Measurements from ENCODE around the gene GLB1L2.

The GLB1L2 gene

GRCh38 chr11:134340354-134340964 lies 8.7 kb downstream of the GLB1L2 start:
- Histone ChIP-seq H3K27me3 (ENCODE audit: control insufficient read depth in 1 of 2, insufficient read depth in 1 of 2, low read length in 2 of 2) (peaks cover 0 to 8% of the 10 kb centered on the region in 2 experiments), H2AFZ (ENCODE audit: low read depth, low read length) (no peak overlapping the region), H3K4me1 (ENCODE audit: control insufficient read depth, insufficient read depth, low read depth, low read length) (no peaks in the 10 kb centered on the region), H4K8ac (ENCODE audit: low read length) (no peak overlapping the region), H3K4ac (ENCODE audit: low read depth in 1 of 2, low read length in 2 of 2) (no peak overlapping the region), H3K9me3 (ENCODE audit: control insufficient read depth, low read length) (no peaks in the 10 kb centered on the region), H2BK15ac (ENCODE audit: low read depth, poor library complexity, severe bottlenecking) (no peak overlapping the region), H3K14ac (ENCODE audit: low read length in 2 of 2) (no peak overlapping the region), H3K4me2 (ENCODE audit: low read length, poor library complexity, severe bottlenecking) (no peak overlapping the region), H3K79me1 (replicated peaks; ENCODE audit: low read length, poor library complexity, severe bottlenecking) (no peaks in the 10 kb centered on the region), H3K4me3 (ENCODE audit: insufficient read depth in 1 of 2, low read depth in 1 of 2, low read length in 2 of 2) (no peak overlapping the region), H3K23ac (ENCODE audit: low read length in 2 of 2) (no peak overlapping the region), H3K18ac (ENCODE audit: low read depth in 1 of 2, low read length in 2 of 2) (no peak overlapping the region), H3K27ac (ENCODE audit: low read length, poor library complexity, severe bottlenecking) (no peak overlapping the region), H2BK5ac (ENCODE audit: low read depth, low read length, poor library complexity, severe bottlenecking) (no peak overlapping the region), H2BK120ac (ENCODE audit: low read depth, low read length) (no peak overlapping the region), H3K9ac (ENCODE audit: low read length) (no peak overlapping the region), H4K91ac (ENCODE audit: low read length) (no peak overlapping the region), H2BK12ac (ENCODE audit: low read length in 2 of 2) (no peak overlapping the region), H3K36me3 (ENCODE audit: control insufficient read depth in 1 of 2, insufficient read depth in 2 of 2, low read depth in 1 of 2, low read length in 2 of 2) (no peaks in the 10 kb centered on the region), H2AK5ac (ENCODE audit: low read length, severe bottlenecking) (no peak overlapping the region)
- WGBS, result 94% methylated on average over 10 of the region's 11 CpGs
- no peak for DNase-seq

DNA sequence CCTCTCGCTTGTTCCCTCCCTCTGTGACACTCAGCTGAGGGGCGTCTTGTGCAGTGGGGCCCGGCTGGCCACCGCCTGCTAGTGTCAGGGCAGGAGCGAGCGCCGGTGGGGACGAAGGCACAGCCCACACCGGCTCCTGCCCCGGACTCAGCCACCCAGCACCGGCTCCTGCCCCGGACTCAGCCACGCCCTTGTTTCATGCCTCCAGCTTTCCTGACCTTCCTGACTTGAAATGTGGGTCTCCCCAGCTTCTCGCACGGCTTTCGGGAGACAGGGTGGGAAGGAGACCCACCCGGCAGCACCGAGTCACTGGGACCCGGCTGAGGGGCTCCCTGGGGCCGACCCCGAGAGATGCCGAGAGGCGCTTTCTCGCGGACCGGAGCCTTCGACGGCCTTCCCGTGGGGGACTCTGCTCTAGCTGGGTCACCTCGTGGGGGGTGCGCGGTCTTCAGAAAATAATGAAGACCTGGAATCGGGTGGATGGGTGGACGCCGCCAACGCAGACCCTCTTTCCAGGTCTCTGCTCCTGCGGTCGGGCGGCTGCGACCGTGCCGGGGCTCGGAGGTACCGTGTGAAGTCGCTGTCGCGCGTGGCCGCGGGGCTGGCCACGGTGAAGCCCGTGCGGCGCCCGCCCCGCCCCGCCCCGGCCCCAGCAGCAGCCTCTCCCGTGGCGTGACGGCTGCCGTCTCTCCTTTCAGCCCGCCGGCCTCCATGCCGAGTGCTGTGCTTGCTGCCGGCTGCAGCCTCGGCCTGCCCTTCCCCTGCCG lies 10.2 kb downstream of the GLB1L2 start:
- Histone ChIP-seq H3K4me1 (ENCODE audit: control insufficient read depth, insufficient read depth, low read depth, low read length) (no peaks in the 10 kb centered on the region), H3K4me2 (ENCODE audit: low read length, poor library complexity, severe bottlenecking) (no peak overlapping the region), H3K36me3 (ENCODE audit: control insufficient read depth in 1 of 2, insufficient read depth in 2 of 2, low read depth in 1 of 2, low read length in 2 of 2) (no peaks in the 10 kb centered on the region), H2BK15ac (ENCODE audit: low read depth, poor library complexity, severe bottlenecking) (no peak overlapping the region), H2BK5ac (ENCODE audit: low read depth, low read length, poor library complexity, severe bottlenecking) (no peak overlapping the region), H3K79me1 (replicated peaks; ENCODE audit: low read length, poor library complexity, severe bottlenecking) (no peaks in the 10 kb centered on the region), H3K4ac (ENCODE audit: low read depth in 1 of 2, low read length in 2 of 2) (no peak overlapping the region), H2AK5ac (ENCODE audit: low read length, severe bottlenecking) (no peak overlapping the region), H2BK120ac (ENCODE audit: low read depth, low read length) (no peak overlapping the region), H3K23ac (ENCODE audit: low read length in 2 of 2) (no peak overlapping the region), H3K9me3 (ENCODE audit: control insufficient read depth, low read length) (no peaks in the 10 kb centered on the region), H4K8ac (ENCODE audit: low read length) (no peak overlapping the region), H3K27ac (ENCODE audit: low read length, poor library complexity, severe bottlenecking) (no peak overlapping the region), H3K9ac (ENCODE audit: low read length) (no peak overlapping the region), H3K4me3 (ENCODE audit: insufficient read depth in 1 of 2, low read depth in 1 of 2, low read length in 2 of 2) (no peak overlapping the region), H3K14ac (ENCODE audit: low read length in 2 of 2) (no peak overlapping the region), H4K91ac (ENCODE audit: low read length) (no peak overlapping the region), H2AFZ (ENCODE audit: low read depth, low read length) (no peak overlapping the region), H3K27me3 (ENCODE audit: control insufficient read depth in 1 of 2, insufficient read depth in 1 of 2, low read length in 2 of 2) (peaks cover 0 to 9% of the 10 kb centered on the region in 2 experiments), H2BK12ac (ENCODE audit: low read length in 2 of 2) (no peak overlapping the region), H3K18ac (ENCODE audit: low read depth in 1 of 2, low read length in 2 of 2) (no peak overlapping the region)
- WGBS, result 86% methylated on average over 51 of the region's 68 CpGs
- no peak for DNase-seq

DNA sequence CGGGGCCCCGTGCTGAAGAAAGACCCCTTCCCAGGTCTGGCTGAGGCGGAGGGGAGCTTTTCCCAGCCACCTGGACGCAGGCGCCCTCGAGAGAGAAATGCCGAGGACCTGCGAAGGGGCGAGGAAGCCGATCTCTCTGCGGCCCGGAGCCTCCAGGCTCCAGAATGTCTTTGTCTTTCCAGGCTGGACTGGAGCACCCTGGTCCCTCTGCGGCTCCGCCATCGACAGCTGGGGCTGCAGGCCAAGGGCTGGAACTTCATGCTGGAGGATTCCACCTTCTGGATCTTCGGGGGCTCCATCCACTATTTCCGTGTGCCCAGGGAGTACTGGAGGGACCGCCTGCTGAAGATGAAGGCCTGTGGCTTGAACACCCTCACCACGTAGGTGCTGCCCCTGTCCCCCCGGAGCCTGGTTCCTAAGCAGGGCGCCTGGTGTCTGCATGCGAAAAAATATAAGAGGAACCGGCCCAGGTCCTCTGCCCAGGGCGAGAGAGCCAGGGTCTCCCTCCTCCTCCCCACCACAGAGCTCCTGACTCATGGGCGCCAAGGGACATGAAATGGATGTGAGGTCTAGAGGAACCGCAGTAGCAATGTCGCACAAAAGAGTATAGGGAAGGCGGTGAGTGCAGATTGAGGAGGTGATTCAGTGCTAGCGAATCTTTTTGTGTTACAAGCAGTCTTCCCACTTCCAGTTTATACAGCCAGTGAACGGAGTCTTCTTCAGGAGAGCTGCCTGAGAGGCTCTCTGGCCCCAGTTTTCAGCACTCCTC lies 11.0 kb downstream of the GLB1L2 start:
- 78% methylated on average over 26 of the region's 30 CpGs for WGBS
- Histone ChIP-seq H3K4me3 (ENCODE audit: insufficient read depth in 1 of 2, low read depth in 1 of 2, low read length in 2 of 2) (no peak overlapping the region), H3K4me2 (ENCODE audit: low read length, poor library complexity, severe bottlenecking) (no peak overlapping the region), H3K36me3 (ENCODE audit: control insufficient read depth in 1 of 2, insufficient read depth in 2 of 2, low read depth in 1 of 2, low read length in 2 of 2) (no peaks in the 10 kb centered on the region), H4K91ac (ENCODE audit: low read length) (no peak overlapping the region), H3K27ac (ENCODE audit: low read length, poor library complexity, severe bottlenecking) (no peak overlapping the region), H3K4me1 (ENCODE audit: control insufficient read depth, insufficient read depth, low read depth, low read length) (no peaks in the 10 kb centered on the region), H3K23ac (ENCODE audit: low read length in 2 of 2) (no peak overlapping the region), H3K79me1 (replicated peaks; ENCODE audit: low read length, poor library complexity, severe bottlenecking) (no peaks in the 10 kb centered on the region), H2AK5ac (ENCODE audit: low read length, severe bottlenecking) (no peak overlapping the region), H2BK5ac (ENCODE audit: low read depth, low read length, poor library complexity, severe bottlenecking) (no peak overlapping the region), H4K8ac (ENCODE audit: low read length) (no peak overlapping the region), H3K18ac (ENCODE audit: low read depth in 1 of 2, low read length in 2 of 2) (no peak overlapping the region), H2BK120ac (ENCODE audit: low read depth, low read length) (no peak overlapping the region), H3K9ac (ENCODE audit: low read length) (no peak overlapping the region), H3K27me3 (ENCODE audit: control insufficient read depth in 1 of 2, insufficient read depth in 1 of 2, low read length in 2 of 2) (peaks cover 0 to 12% of the 10 kb centered on the region in 2 experiments), H2AFZ (ENCODE audit: low read depth, low read length) (no peak overlapping the region), H2BK12ac (ENCODE audit: low read length in 2 of 2) (no peak overlapping the region), H3K14ac (ENCODE audit: low read length in 2 of 2) (no peak overlapping the region), H3K4ac (ENCODE audit: low read depth in 1 of 2, low read length in 2 of 2) (no peak overlapping the region), H2BK15ac (ENCODE audit: low read depth, poor library complexity, severe bottlenecking) (no peak overlapping the region), H3K9me3 (ENCODE audit: control insufficient read depth, low read length) (no peaks in the 10 kb centered on the region)
- DNase-seq, result no peak

- Histone ChIP-seq H3K27ac (ENCODE audit: low read length, poor library complexity, severe bottlenecking) (no peak overlapping the region), H2AFZ (ENCODE audit: low read depth, low read length) (no peak overlapping the region), H3K27me3 (ENCODE audit: control insufficient read depth in 1 of 2, insufficient read depth in 1 of 2, low read length in 2 of 2) (peaks cover 0 to 12% of the 10 kb centered on the region in 2 experiments), H3K9ac (ENCODE audit: low read length) (no peak overlapping the region), H3K14ac (ENCODE audit: low read length in 2 of 2) (no peak overlapping the region), H4K8ac (ENCODE audit: low read length) (no peak overlapping the region), H3K79me1 (replicated peaks; ENCODE audit: low read length, poor library complexity, severe bottlenecking) (no peaks in the 10 kb centered on the region), H2AK5ac (ENCODE audit: low read length, severe bottlenecking) (no peak overlapping the region), H4K91ac (ENCODE audit: low read length) (no peak overlapping the region), H3K18ac (ENCODE audit: low read depth in 1 of 2, low read length in 2 of 2) (no peak overlapping the region), H2BK120ac (ENCODE audit: low read depth, low read length) (no peak overlapping the region), H3K4me3 (ENCODE audit: insufficient read depth in 1 of 2, low read depth in 1 of 2, low read length in 2 of 2) (no peak overlapping the region), H2BK12ac (ENCODE audit: low read length in 2 of 2) (no peak overlapping the region), H3K4ac (ENCODE audit: low read depth in 1 of 2, low read length in 2 of 2) (no peak overlapping the region), H3K36me3 (ENCODE audit: control insufficient read depth in 1 of 2, insufficient read depth in 2 of 2, low read depth in 1 of 2, low read length in 2 of 2) (no peaks in the 10 kb centered on the region), H3K4me1 (ENCODE audit: control insufficient read depth, insufficient read depth, low read depth, low read length) (no peaks in the 10 kb centered on the region), H3K23ac (ENCODE audit: low read length in 2 of 2) (no peak overlapping the region), H2BK15ac (ENCODE audit: low read depth, poor library complexity, severe bottlenecking) (no peak overlapping the region), H3K9me3 (ENCODE audit: control insufficient read depth, low read length) (no peaks in the 10 kb centered on the region), H3K4me2 (ENCODE audit: low read length, poor library complexity, severe bottlenecking) (no peak overlapping the region), H2BK5ac (ENCODE audit: low read depth, low read length, poor library complexity, severe bottlenecking) (no peak overlapping the region)
- WGBS, result 77% methylated on average over 15 of the region's 15 CpGs
- no peak for DNase-seq
These were observed 11.9 kb downstream of the GLB1L2 start for GRCh38 chr11:134343646-134344045.

Measured in mesenchymal stem cell (in vitro differentiated cells and primary cell).